Tibial artery (tissue), 4 donors: ENCODE measurements around the gene SYNGR4.
"Not testable (repeated sequence)": the region's sequence is repeated elsewhere in the genome, so short reads cannot be mapped to it uniquely, and the experiment has no call there.

Experiments used
- DNase-seq, 2 donors: peaks; one replicate each; pipeline ENCODE4 v3.0.0-alpha.2; 2019
- H3K27ac ChIP-seq, 2 donors: fragments of 200-600 bp; sonication (generic) in 1 of 2; 1 replicate in 1 of 2; 2 replicates in 1 of 2; pipeline ENCODE4 v1.5.1; 2018 to 2019; ENCODE audit warnings: mild to moderate bottlenecking in 1 of 2
- H3K27me3 ChIP-seq, 2 donors: fragments of 200-600 bp; sonication (generic) in 1 of 2; one replicate each; pipeline versions ENCODE4 v1.5.1 to v1.6.0; 2016 to 2019
- H3K36me3 ChIP-seq, 3 donors: fragments of 200-600 bp; sonication (generic) in 2 of 3; one replicate each; pipeline ENCODE4 v1.5.1; 2016 to 2019; ENCODE audit warnings: mild to moderate bottlenecking in 2 of 3
- H3K4me1 ChIP-seq, 4 donors: fragments of 200-600 bp; sonication (generic) in 2 of 4; 1 replicate in 3 of 4; 2 replicates in 1 of 4; pipeline ENCODE4 v1.5.1; 2016 to 2019
- H3K4me3 ChIP-seq, 2 donors: fragments of 200-600 bp; sonication (generic) in 1 of 2; 1 replicate in 1 of 2; 2 replicates in 1 of 2; pipeline ENCODE4 v1.5.1; 2018 to 2019; ENCODE audit warnings: mild to moderate bottlenecking in 2 of 2
- H3K9me3 ChIP-seq, 3 donors: fragments of 200-600 bp; sonication (generic) in 1 of 3; one replicate each; pipeline ENCODE4 v1.5.1; 2016 to 2019
- CTCF ChIP-seq, 2 experiments: fragments of 200-600 bp in 1 of 2; fragments of 450-650 bp in 1 of 2; IDR thresholded peaks; one replicate each; pipeline ENCODE4 v1.5.1; 2017 to 2019; ENCODE audit warnings: antibody characterized with exemption in 2 of 2, mild to moderate bottlenecking in 1 of 2, moderate library complexity in 1 of 2
- intact Hi-C: fragments of 100-400 bp; cut with DNase I; formaldehyde crosslinking; loops from one replicate; pipeline ENCODE4 v1.15.0; 2023; ENCODE audit warnings: low total_unique reads

SYNGR4 gene

GRCh38 chr19:48386981-48387380 is 22.8 kb downstream of the SYNGR4 start:
- DNase-seq = no peak
- H3K36me3 ChIP-seq = peaks cover 61 to 77% (median 72%) of the 10 kb centered on the region in 3 donors
- intact Hi-C loops = loop anchor here (1.0 kb wide), 1 partner anchor 27 kb away; no protein-coding TSS in a partner anchor
- no peak overlapping the region for H3K27ac ChIP-seq
- no peak overlapping the region for H3K4me3 ChIP-seq
- TF ChIP-seq CTCF (IDR thresholded peaks at IDR 0.05) = no peak
- H3K27me3 ChIP-seq = no peaks in the 10 kb centered on the region
- peaks cover 0 to 15% (median 9%) of the 10 kb centered on the region in 4 donors for H3K4me1 ChIP-seq
- no peaks in the 10 kb centered on the region for H3K9me3 ChIP-seq

GRCh38 chr19:48390188-48391099 is 26.3 kb downstream of the SYNGR4 start:
- Histone ChIP-seq H3K27me3 (peaks cover 4 to 34% of the 10 kb centered on the region in 2 donors), H3K36me3 (peaks cover 28 to 42% (median 38%) of the 10 kb centered on the region in 3 donors), H3K27ac (peak overlapping the region; percentile 90 to 91), H3K4me3 (peak overlapping the region; percentile 72 to 93), H3K9me3 (no peaks in the 10 kb centered on the region), H3K4me1 (peaks cover 0 to 32% (median 21%) of the 10 kb centered on the region in 4 donors)
- intact Hi-C loops = no loop called here
- peak; percentile 67 to 73 for TF ChIP-seq CTCF (IDR thresholded peaks at IDR 0.05)
- DNase-seq = peak; percentile 53 to 83

- Histone ChIP-seq H3K27me3 (peaks cover 4 to 43% of the 10 kb centered on the region in 2 donors), H3K27ac (peak within 1 kb of the TSS; percentile 90 to 91), H3K4me3 (peak within 1 kb of the TSS; percentile 72 to 93), H3K9me3 (no peaks in the 10 kb centered on the region), H3K36me3 (peaks cover 21 to 33% (median 29%) of the 10 kb centered on the region in 3 donors), H3K4me1 (peaks cover 0 to 32% (median 21%) of the 10 kb centered on the region in 4 donors)
- peak; percentile 64 to 86 for DNase-seq
- intact Hi-C loops = no loop called here
- peak; percentile 81 to 92 for TF ChIP-seq CTCF (IDR thresholded peaks at IDR 0.05)
Measured at GRCh38 chr19:48391100-48392005, 27.2 kb downstream of the SYNGR4 start, which contains the start of gene KDELR1. TSS of gene KDELR1 (minus strand) at chr19:48391551. CDS start at chr19:48391358, 193 bp downstream.

- DNase-seq, H3K27ac ChIP-seq, intact Hi-C loops, H3K9me3 ChIP-seq, H3K4me3 ChIP-seq: not testable (repeated sequence)
- Histone ChIP-seq H3K27me3 (peaks cover 4 to 49% of the 10 kb centered on the region in 2 donors), H3K36me3 (peaks cover 14 to 27% (median 22%) of the 10 kb centered on the region in 3 donors), H3K4me1 (peaks cover 0 to 32% (median 21%) of the 10 kb centered on the region in 4 donors)
Measured at GRCh38 chr19:48392006-48392344, 27.8 kb downstream of the SYNGR4 start.

- no peak overlapping the region for H3K27ac ChIP-seq
- DNase-seq = no peak
- no peaks in the 10 kb centered on the region for H3K9me3 ChIP-seq
- no peak for TF ChIP-seq CTCF (IDR thresholded peaks at IDR 0.05)
- H3K27me3 ChIP-seq = peaks cover 4 to 59% of the 10 kb centered on the region in 2 donors
- intact Hi-C loops = no loop called here
- H3K36me3 ChIP-seq = peaks cover 4 to 16% (median 12%) of the 10 kb centered on the region in 3 donors
- no peak overlapping the region for H3K4me3 ChIP-seq
- peaks cover 0 to 38% (median 22%) of the 10 kb centered on the region in 4 donors for H3K4me1 ChIP-seq
Measured at GRCh38 chr19:48392860-48393558, 28.8 kb downstream of the SYNGR4 start.
